ENCODE results near the gene WSB1. TPM values are rescaled to one million over a fixed set of nuclear protein-coding genes. Genes with fewer than 3 reads are reported as not detected.

WSB1 gene
- total and polyA plus RNA-seq, 9 of the 15 experiments (the other 6 are each of a cell fraction or from before 2014, with no cell fraction given): 22.8 to 229 (median 81.1) TPM

GRCh38 chr17:27294689-27295630, 1.0 kb downstream of the WSB1 start (continued):
- TF ChIP-seq HMBOX1 (IDR thresholded peaks at IDR 0.05): peak; percentile 64
- TF ChIP-seq DPF2 (IDR thresholded peaks at IDR 0.05): peak; percentile 42; the same call in 1 of the 2 replicates
- TF ChIP-seq SPI1 (IDR thresholded peaks at IDR 0.05; ENCODE audit: borderline replicate concordance, low read depth, low read length): 0 out of 2 replicates have a peak, but pooled peaks have one; percentile 51
- TF ChIP-seq DACH1 (IDR thresholded peaks at IDR 0.05; ENCODE audit: partially characterized antibody): peak; percentile 74
- no peak for TF ChIP-seq ZNF280A (IDR thresholded peaks at IDR 0.05; ENCODE audit: low read depth, partially characterized antibody)
- TF ChIP-seq TAL1 (IDR thresholded peaks at IDR 0.05): no peak
- TF ChIP-seq BACH1 (tag; IDR thresholded peaks at IDR 0.05): 0 out of 2 replicates have a peak, but pooled peaks have one; percentile 30
- no peak for TF ChIP-seq E4F1 (CRISPR knock-in tag; IDR thresholded peaks at IDR 0.05; ENCODE audit: borderline replicate concordance)
- TF ChIP-seq ZNF639 (CRISPR knock-in tag; conservative IDR thresholded peaks at IDR 0.05 in 1 of 2, IDR thresholded peaks at IDR 0.05 in 1 of 2): no peak
- no peak for TF ChIP-seq PCBP2 (IDR thresholded peaks at IDR 0.05; ENCODE audit: low read depth, low read length, poor library complexity, severe bottlenecking)
- no peak for TF ChIP-seq KDM5B (IDR thresholded peaks at IDR 0.05; ENCODE audit: insufficient replicate concordance, low read depth, low read length)
- TF ChIP-seq PKNOX1 (IDR thresholded peaks at IDR 0.05): peak; percentile 88
- TF ChIP-seq ZNF445 (CRISPR knock-in tag; IDR thresholded peaks at IDR 0.05; ENCODE audit: low read depth): no peak
- TF ChIP-seq RCOR1 (IDR thresholded peaks at IDR 0.05; ENCODE audit: borderline replicate concordance in 1 of 2, low read depth in 2 of 2, low read length in 2 of 2): no peak
- TF ChIP-seq TFAM (CRISPR knock-in tag; conservative IDR thresholded peaks at IDR 0.05): no peak
- no peak for TF ChIP-seq MEF2D (tag; conservative IDR thresholded peaks at IDR 0.05; ENCODE audit: low read depth)
- 0 out of 2 replicates have a peak, but pooled peaks have one; percentile 51 for TF ChIP-seq PML (IDR thresholded peaks at IDR 0.05; ENCODE audit: low read length)
- peak; percentile 66; the same call in 1 of the 2 replicates for TF ChIP-seq CGGBP1 (CRISPR knock-in tag; IDR thresholded peaks at IDR 0.05)
